GM18858 (cell line): ENCODE data around the gene MAPK12.

Experiments
- ATAC-seq: cut with Tn5 transposase; IDR thresholded peaks from one replicate; pipeline ENCODE4 v1.9.1; 2021; ENCODE audit not compliant: unreplicated experiment

Gene MAPK12

DNA sequence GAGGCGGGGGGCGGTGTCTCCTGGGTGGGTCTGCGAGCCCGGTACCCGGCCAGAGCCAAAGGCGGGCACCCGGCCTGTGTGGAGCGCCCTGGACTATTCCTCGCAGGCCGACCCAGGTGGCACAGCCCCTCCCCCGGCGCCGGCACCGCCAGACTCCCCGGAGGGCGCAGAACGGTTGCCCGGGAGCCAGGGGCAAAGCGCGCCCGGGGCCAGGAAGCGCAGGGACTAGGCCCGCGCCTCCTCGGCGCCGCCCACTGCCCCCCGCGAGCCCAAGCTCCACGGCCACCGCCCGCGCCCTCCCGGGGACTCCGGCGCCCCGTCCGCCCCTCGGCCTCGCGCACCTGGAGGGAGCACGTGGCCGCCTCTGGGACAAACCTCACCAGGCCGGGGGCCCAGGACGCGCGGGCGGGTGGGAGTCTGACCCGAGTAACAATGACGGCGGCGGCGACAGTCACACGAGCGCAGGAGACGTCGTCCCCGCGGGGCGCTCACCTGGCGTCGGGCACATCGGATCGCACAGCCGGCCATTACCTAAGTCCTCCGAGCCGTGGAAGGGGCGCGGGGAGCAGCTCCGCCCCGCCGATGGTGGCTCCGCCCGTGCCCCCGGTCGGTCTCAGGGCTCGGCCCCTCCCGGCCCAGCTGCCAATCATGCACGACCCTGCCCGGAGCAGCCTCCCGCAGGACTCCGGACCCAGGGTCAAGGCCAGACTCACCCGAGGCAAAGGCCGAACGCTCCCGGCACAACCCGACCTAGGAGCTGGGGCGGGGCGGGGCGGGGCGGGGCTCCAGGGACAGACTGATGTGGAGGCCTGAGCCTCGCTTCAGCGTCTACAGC lies 38.5 kb upstream of the MAPK12 start:
- ATAC-seq = no peak

DNA sequence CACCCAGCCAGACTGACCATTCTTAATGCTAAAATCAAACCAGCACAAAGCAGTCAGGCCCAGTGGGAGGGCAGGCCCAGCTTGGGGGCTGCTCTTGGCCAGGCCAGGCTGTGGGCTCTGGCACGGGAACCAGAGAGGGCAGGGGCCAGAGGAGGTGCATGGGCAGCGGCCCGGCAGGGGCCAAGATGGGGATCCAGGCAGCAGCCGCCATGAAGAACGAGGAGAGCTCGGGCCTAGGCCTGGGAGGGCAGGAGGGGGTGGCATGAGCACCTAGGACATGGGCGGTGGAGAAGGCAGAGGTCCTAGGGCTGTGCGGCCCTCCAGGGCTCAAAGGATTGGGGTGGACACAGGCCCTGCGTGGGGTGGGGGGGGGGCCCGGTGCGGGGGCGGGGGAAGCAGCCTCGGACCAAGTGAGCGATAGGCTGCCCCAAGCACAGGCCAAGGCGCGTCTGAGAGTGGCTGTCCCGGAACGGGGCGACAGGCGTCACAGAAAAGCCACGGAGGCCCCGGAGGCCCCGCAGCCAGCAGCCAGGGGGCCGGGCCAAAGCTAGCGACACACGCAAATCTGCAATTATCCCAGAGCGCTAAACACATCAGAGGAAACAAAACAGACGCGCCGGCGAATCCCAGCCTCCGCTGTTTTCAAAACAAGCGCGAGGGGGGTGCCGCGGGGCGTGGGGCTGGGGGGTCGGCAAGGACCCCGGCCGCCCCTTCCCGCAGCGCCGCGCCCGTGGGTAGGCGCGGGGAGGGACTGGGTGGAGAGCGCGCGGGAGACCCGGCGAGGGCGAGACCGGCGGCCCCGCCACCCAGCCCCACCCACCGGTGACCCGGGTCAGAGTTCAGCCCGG lies 37.7 kb upstream of the MAPK12 start:
- ATAC-seq = no peak

DNA sequence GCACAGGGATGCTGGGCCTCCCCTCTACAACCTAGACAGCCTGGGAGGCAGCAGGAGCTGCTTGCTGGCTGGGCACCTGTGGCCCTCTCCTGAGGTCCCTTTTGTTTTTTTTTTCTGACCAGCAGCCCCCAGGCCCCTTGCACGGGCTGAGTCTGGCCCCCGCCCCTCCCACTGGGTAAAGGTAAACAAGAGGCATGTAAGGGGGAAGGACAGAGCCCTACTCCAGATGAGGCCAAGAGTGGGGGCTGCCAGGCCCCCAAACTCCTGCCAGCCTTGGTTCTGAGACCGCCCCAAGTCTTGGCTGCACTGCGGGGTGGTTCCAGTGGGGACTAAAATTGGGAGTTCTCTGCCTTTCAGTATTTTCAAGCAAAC lies 36.8 kb upstream of the MAPK12 start:
- ATAC-seq = no peak

DNA sequence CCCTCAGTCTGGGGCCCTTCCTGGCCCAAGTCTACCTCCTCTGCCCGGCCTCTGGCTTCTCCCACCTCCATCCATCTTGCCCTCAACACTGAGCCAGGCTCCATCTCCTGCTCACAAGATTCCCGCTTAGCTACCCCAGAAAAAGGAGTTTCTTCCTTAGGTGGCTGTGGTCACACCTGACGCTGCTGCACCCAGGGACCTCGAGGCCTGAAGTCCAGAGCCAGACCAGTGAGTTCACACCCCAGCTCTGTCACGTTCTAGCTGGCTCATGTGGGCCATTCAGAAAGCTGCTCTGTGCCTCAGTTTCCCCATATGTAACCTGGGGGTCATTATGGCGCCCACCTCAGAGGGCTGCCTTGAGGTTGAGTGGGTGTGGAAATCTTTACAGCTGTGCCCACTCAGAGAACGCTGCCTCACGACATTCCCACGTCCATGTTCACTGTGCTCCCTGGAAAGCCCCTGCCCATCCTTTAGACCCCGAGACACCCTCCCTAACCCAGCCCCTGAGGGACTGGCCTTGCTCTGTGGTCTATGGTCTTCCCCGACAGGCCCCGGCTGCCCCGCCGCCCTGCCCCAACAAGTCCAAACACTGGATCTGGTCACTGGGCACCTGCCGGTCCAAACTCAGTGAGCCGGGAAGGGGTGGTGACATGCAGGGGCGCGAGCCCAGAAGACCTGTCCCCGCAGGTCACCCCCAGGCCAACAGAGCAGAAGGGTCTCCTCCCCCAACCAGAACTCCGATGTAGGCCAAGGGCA lies 36.2 kb upstream of the MAPK12 start:
- ATAC-seq = no peak

GRCh38 chr22:50296658-50297490 lies 35.4 kb upstream of the MAPK12 start:
- no peak for ATAC-seq

GRCh38 chr22:50294319-50294656 lies 32.8 kb upstream of the MAPK12 start:
- ATAC-seq = no peak

GRCh38 chr22:50293441-50294318 lies 32.2 kb upstream of the MAPK12 start:
- ATAC-seq = no peak

- no peak for ATAC-seq
These were observed 31.4 kb upstream of the MAPK12 start for GRCh38 chr22:50292643-50293440.

DNA sequence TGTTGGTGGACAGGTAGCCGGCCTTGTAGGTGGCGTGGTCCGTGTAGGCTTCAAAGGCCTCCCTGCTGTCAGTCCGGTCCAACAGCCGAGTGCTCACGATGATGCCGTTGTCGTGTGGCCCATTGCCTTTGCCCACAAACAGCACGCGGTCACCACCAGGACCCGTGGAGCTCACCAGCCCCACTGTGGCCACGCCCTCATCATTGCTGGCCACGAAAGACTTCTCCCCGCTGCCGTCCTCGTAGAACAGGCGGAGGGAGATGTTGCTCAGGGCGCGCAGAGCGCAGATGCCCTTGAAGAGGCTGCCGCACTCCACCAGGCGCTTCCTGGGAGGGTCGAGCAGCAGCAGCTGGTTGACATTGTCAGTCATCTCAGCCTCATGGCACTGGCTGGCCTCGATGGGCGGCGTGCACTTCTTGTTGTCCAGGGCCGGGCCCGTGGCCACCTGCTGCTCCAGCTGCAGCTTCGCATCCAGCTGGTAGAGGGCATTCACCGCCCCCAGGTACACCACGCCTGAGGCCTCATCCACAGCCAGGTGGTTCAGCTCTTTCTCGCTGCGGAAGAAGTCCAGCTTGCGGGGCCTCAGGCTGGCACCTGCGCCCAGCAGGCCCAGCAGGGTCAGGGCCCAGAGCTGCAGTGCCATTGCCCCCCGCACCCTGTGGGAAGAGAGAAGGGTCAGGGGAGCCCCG lies 28.6 kb upstream of the MAPK12 start:
- ATAC-seq = no peak

DNA sequence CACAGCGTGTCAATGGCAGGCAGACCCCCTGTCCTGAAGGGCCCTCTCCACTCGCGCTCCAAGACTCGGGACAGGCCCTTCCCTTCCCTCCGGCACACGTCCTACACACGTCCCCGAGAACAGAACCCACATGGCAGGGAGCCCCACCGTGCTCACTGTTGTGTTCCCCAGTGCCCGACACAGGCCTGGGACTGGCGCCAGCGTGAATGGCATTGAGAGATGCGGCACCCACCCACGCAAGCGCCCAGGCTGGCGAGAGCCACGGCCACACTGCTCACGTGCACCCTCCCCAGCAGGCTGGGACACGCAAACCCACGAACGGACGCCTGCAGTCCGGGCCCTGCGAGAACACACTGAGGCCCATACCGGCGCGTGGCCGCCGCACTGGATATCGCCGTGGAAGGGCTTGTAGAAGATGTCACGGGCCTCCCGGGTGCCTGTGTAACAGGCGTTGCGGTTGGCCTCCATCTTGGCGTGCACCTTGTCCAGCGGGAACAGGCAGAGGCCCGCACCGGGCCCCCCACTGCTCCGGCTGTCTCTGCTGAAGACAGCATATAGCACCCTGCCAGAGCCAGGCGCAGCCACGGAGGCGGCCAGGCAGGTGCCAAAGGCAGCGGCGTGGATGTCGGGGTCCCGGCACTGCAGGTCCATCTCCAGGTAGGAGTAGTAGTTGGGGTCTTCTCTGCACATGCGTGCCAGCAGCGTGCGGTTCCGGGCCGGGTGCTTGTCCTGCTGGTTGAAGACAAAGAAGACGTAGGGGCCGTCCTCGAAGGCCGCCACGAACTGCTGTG lies 27.9 kb upstream of the MAPK12 start:
- ATAC-seq = no peak

DNA sequence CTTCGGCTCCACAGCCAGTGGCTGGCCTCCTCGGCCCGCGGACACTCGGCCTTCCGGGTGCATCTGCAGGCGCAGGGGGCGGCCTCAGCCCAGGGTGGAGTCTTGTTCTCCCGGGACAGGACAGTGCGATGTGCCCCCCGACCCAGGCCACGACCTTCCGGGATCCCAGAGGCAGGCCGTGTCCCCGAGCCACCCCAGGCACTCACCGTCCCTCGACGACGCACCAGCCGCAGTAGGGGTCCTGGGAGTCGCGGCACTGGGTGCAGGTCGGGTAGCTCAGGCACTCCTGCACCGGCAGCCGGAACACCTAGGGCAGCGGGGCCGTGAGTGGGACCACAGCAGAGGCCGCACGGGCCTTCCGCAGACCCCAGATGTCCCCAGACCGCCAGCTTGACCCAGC lies 26.2 kb upstream of the MAPK12 start:
- no peak for ATAC-seq

- no peak for ATAC-seq
These were observed 25.3 kb upstream of the MAPK12 start for GRCh38 chr22:50286701-50287318.

GRCh38 chr22:50286275-50286674 lies 24.8 kb upstream of the MAPK12 start:
- ATAC-seq = no peak

DNA sequence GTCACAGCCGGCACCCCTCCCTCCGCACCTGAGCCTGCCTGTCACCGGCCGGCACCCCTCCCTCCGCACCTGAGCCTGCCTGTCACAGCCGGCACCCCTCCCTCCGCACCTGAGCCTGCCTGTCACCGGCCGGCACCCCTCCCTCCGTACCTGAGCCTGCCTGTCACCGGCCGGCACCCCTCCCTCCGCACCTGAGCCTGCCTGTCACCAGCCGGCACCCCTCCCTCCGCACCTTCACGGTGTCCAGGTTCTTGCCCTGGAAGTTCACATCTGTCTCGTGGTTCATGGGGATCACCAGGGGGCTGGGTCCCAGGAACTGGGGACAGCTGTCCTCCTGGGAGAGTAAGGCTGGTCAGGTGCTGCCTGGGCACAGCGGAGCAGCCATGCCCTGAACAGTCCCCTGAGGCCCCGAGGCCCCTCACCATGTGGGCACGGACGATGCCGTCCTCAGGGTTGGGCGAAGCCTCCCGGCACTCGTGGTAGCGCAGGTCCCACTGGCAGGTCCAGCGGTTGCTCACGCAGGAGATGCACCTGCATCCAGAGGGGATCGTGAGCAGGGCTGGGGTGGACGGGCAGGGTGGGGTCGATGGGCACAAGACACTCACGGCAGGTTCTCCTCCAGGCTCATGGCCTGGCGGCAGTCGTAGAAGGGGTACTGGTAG lies 24.2 kb upstream of the MAPK12 start:
- ATAC-seq = no peak

GRCh38 chr22:50284479-50284878 lies 23.0 kb upstream of the MAPK12 start:
- no peak for ATAC-seq

- ATAC-seq = no peak
These were observed 22.3 kb upstream of the MAPK12 start for GRCh38 chr22:50283821-50284220.
